ENCODE measurements around the gene BSX.

Gene BSX

GRCh38 chr11:122981388-122982264 lies at the start of gene BSX:
Gene BSX, minus strand, starts transcription at chr11:122981834. Its CDS starts 163 bp downstream, at chr11:122981671.
- H3K9ac ChIP-seq (ENCODE audit: low read depth, low read length), result no peak within 1 kb of the TSS
- H4K20me1 ChIP-seq (ENCODE audit: insufficient read depth, low read length), result peaks cover 16% of the 10 kb centered on the region
- TF ChIP-seq CTCF (IDR thresholded peaks at IDR 0.05; ENCODE audit: borderline replicate concordance, extremely low read depth, low read length, poor library complexity, severe bottlenecking) (no peak), EZH2 (IDR thresholded peaks at IDR 0.05; ENCODE audit: borderline replicate concordance, low read depth, low read length, severe bottlenecking) (no peak)
- H2AFZ ChIP-seq (ENCODE audit: low read depth, low read length), result no peak within 1 kb of the TSS
- H3K27me3 ChIP-seq (ENCODE audit: insufficient read depth, low read length, poor library complexity), result peaks cover 28% of the 10 kb centered on the region
- no peak within 1 kb of the TSS for H3K4me2 ChIP-seq (ENCODE audit: insufficient read depth, low read length)
- DNase-seq (peak; percentile 87), ATAC-seq (ENCODE audit: insufficient read depth, low read depth) (peak; percentile 100)
- H3K36me3 ChIP-seq (ENCODE audit: insufficient read depth, low read length), result no peaks in the 10 kb centered on the region
- H3K27ac ChIP-seq (ENCODE audit: low read length), result no peak within 1 kb of the TSS
- no peaks in the 10 kb centered on the region for H3K79me2 ChIP-seq (ENCODE audit: insufficient read depth, low read length)
- no peaks in the 10 kb centered on the region for H3K9me3 ChIP-seq (ENCODE audit: insufficient read depth, low read length, severe bottlenecking)
- H3K4me1 ChIP-seq (ENCODE audit: insufficient read depth, low read length), result no peaks in the 10 kb centered on the region
- H3K4me3 ChIP-seq (ENCODE audit: low read depth in 1 of 2, low read length in 2 of 2), result no peak within 1 kb of the TSS

- DNase-seq (no peak), ATAC-seq (ENCODE audit: insufficient read depth, low read depth) (no peak)
- Histone ChIP-seq H3K4me2 (ENCODE audit: insufficient read depth, low read length) (no peak overlapping the region), H2AFZ (ENCODE audit: low read depth, low read length) (no peak overlapping the region), H4K20me1 (ENCODE audit: insufficient read depth, low read length) (no peaks in the 10 kb centered on the region), H3K9me3 (ENCODE audit: insufficient read depth, low read length, severe bottlenecking) (no peaks in the 10 kb centered on the region), H3K27me3 (ENCODE audit: insufficient read depth, low read length, poor library complexity) (peaks cover 4% of the 10 kb centered on the region), H3K36me3 (ENCODE audit: insufficient read depth, low read length) (no peaks in the 10 kb centered on the region), H3K9ac (ENCODE audit: low read depth, low read length) (no peak overlapping the region), H3K4me1 (ENCODE audit: insufficient read depth, low read length) (no peaks in the 10 kb centered on the region), H3K79me2 (ENCODE audit: insufficient read depth, low read length) (no peaks in the 10 kb centered on the region), H3K4me3 (ENCODE audit: low read depth in 1 of 2, low read length in 2 of 2) (no peak overlapping the region), H3K27ac (ENCODE audit: low read length) (no peak overlapping the region)
- no peak for TF ChIP-seq CTCF (IDR thresholded peaks at IDR 0.05; ENCODE audit: borderline replicate concordance, extremely low read depth, low read length, poor library complexity, severe bottlenecking)
- TF ChIP-seq EZH2 (IDR thresholded peaks at IDR 0.05; ENCODE audit: borderline replicate concordance, low read depth, low read length, severe bottlenecking), result no peak
These were observed 48.9 kb upstream of the BSX start for GRCh38 chr11:123030517-123030916.

GRCh38 chr11:123020968-123021367 lies 39.3 kb upstream of the BSX start:
- H3K9ac ChIP-seq (ENCODE audit: low read depth, low read length), result no peak overlapping the region
- no peak overlapping the region for H3K4me2 ChIP-seq (ENCODE audit: insufficient read depth, low read length)
- DNase-seq, result peak; percentile 32
- no peaks in the 10 kb centered on the region for H3K36me3 ChIP-seq (ENCODE audit: insufficient read depth, low read length)
- no peaks in the 10 kb centered on the region for H3K79me2 ChIP-seq (ENCODE audit: insufficient read depth, low read length)
- TF ChIP-seq CTCF (IDR thresholded peaks at IDR 0.05; ENCODE audit: borderline replicate concordance, extremely low read depth, low read length, poor library complexity, severe bottlenecking) (peak; percentile 70), EZH2 (IDR thresholded peaks at IDR 0.05; ENCODE audit: borderline replicate concordance, low read depth, low read length, severe bottlenecking) (no peak)
- no peak overlapping the region for H3K27ac ChIP-seq (ENCODE audit: low read length)
- no peak overlapping the region for H2AFZ ChIP-seq (ENCODE audit: low read depth, low read length)
- no peaks in the 10 kb centered on the region for H3K9me3 ChIP-seq (ENCODE audit: insufficient read depth, low read length, severe bottlenecking)
- H3K4me1 ChIP-seq (ENCODE audit: insufficient read depth, low read length), result no peaks in the 10 kb centered on the region
- peak; percentile 83 for ATAC-seq (ENCODE audit: insufficient read depth, low read depth)
- no peak overlapping the region for H3K4me3 ChIP-seq (ENCODE audit: low read depth in 1 of 2, low read length in 2 of 2)
- H3K27me3 ChIP-seq (ENCODE audit: insufficient read depth, low read length, poor library complexity), result peaks cover 14% of the 10 kb centered on the region
- H4K20me1 ChIP-seq (ENCODE audit: insufficient read depth, low read length), result no peaks in the 10 kb centered on the region

All from DND-41 (cell line).